ES-I3 (cell line): ENCODE results near the gene TOR2A.
"Not testable (repeated sequence)": the region's sequence is repeated elsewhere in the genome, so short reads cannot be mapped to it uniquely, and the experiment has no call there.

Experiments
- H3K36me3 ChIP-seq: 2 replicates; pipeline ENCODE4 v1.6.1; 2013; ENCODE audit warnings: mild to moderate bottlenecking, low read length, control low read depth, moderate library complexity; ENCODE audit not compliant: insufficient read depth
- H3K4me1 ChIP-seq: 2 replicates; pipeline ENCODE4 v1.6.1; 2013; ENCODE audit warnings: mild to moderate bottlenecking, control low read depth, low read length; ENCODE audit not compliant: insufficient read depth
- H3K9ac ChIP-seq: 2 replicates; pipeline ENCODE4 v1.6.1; 2013; ENCODE audit warnings: low read depth, mild to moderate bottlenecking, low read length, moderate library complexity
- H3K9me3 ChIP-seq: 2 replicates; pipeline ENCODE4 v1.6.1; 2013; ENCODE audit warnings: mild to moderate bottlenecking, low read length, moderate library complexity; ENCODE audit not compliant: control insufficient read depth, insufficient read depth

The TOR2A gene

GRCh38 chr9:127734747-127735529 lies at the start of gene TOR2A:
TSS of gene TOR2A (minus strand) at chr9:127735294. CDS start at chr9:127735270, 24 bp downstream.
- H3K9me3 ChIP-seq = no peaks in the 10 kb centered on the region
- H3K4me1 ChIP-seq = no peaks in the 10 kb centered on the region
- peak within 1 kb of the TSS; percentile 59; the same call in 1 of the 2 replicates for H3K9ac ChIP-seq
- no peaks in the 10 kb centered on the region; the same call in 1 of the 2 replicates for H3K36me3 ChIP-seq

DNA sequence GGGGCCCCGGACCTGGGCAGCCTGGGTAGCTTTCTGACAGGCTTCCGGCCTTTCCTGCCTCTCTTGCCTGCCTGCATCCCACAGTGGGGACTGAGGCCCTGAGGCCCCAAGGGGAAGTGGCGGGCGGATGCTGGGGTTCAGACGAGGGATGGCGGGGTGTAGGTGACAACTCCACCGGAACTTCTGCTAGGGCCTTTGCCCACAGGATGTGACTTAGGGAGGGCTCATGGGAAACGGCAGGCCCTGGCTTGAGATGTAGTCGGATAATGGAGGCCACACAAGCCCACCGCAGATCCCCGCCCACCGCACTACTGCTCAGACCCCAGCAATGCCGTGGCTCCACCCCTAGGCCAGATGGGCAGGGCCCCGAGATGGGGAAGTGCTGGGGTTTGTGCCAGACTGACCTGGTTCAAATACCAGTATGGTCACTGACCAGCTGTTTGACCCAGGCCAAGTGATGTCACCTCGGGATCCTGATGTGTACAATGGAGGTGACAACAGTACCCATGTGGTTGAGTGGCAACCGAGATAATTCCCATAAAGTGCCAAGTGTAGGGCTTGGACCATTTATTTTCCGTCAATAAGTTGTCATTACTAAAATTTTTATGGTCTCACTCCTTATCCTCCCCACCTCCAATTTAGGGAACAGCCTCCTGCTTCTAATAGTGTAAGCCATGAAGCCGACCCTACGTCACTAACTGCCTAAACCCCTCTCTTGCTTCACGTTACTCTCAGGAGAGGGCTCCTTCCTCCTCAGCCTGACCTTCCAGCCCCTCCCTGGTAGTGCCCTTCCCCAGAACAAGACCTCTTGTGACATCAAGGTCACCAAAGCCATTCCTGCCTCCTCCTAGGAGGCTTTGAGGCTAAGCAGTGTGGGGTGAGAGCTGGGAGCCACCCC lies 48.3 kb upstream of the TOR2A start:
- Histone ChIP-seq H3K9ac (no peak overlapping the region), H3K4me1 (peaks cover 14% of the 10 kb centered on the region; the same call in 1 of the 2 replicates), H3K36me3 (peaks cover 14% of the 10 kb centered on the region), H3K9me3 (no peaks in the 10 kb centered on the region)

- no peaks in the 10 kb centered on the region for H3K9me3 ChIP-seq
- H3K36me3 ChIP-seq = no peaks in the 10 kb centered on the region
- no peak overlapping the region for H3K9ac ChIP-seq
- H3K4me1 ChIP-seq = peaks cover 10% of the 10 kb centered on the region; the same call in 1 of the 2 replicates
These were observed 46.7 kb upstream of the TOR2A start for GRCh38 chr9:127781806-127782205.

DNA sequence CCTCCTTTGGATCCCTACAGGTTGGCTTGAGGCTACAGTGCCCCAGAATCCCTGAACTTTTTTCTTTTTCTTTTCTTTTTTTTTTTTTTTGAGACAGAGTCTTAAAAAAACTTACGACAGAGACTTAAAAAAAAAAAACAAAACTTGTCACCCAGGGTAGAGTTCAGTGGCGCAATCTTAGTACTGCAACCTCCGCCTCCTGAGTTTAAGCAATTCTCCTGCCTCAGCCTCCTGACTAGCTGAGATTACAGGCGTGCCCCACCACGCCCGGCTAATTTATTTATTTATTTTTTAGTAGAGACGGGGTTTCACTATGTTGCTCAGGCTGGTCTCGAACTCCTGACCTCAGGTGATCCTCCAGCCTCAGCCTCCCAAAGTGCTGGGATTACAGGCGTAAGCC lies 45.8 kb upstream of the TOR2A start:
- H3K4me1 ChIP-seq = peaks cover 10% of the 10 kb centered on the region; the same call in 1 of the 2 replicates
- not testable (repeated sequence) for H3K36me3 ChIP-seq, H3K9ac ChIP-seq, H3K9me3 ChIP-seq

DNA sequence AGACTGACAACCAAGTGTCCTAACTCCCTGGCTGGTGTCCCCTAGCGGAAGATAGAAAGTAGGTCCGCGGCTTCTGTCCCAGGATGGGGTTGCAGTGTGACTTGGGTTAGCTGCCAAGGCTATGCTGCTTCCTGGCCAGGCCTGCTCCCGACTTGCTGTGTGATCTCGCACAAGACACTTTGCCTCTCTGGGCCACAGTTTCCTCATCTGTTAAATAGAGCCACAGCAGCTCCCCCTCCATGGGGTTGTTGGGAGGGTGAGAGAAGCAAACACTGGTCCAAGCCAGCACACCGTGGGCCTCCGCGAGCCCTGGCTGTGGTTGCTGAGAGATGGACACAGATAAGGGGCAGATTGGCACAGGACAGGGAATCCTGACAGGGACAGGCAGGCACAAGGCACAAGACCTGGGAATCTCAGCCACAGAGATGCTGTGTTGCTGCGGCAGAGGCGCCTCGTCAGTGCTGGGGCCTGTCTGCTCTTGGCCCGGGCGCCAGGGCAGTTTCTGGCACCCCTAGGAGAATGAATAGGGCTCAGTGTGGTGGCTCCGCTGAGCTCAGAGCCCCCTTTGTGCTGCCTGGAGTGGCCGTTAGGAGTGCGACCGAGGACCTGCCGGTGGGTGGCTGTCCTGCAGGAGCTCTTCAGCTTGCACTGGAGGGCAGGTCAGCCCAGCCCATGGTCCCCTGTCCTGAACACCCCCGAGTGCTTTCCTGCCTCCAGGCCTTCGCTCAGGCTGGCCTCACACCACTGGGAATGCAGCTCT lies 45.2 kb upstream of the TOR2A start:
- H3K9ac ChIP-seq = no peak overlapping the region
- no peaks in the 10 kb centered on the region for H3K9me3 ChIP-seq
- H3K36me3 ChIP-seq = no peaks in the 10 kb centered on the region
- peaks cover 10% of the 10 kb centered on the region; the same call in 1 of the 2 replicates for H3K4me1 ChIP-seq

GRCh38 chr9:127779136-127779981 lies 44.3 kb upstream of the TOR2A start:
- Histone ChIP-seq H3K9me3 (no peaks in the 10 kb centered on the region), H3K9ac (no peak overlapping the region), H3K4me1 (peaks cover 10% of the 10 kb centered on the region; the same call in 1 of the 2 replicates), H3K36me3 (no peaks in the 10 kb centered on the region)

GRCh38 chr9:127778280-127779135 lies 43.4 kb upstream of the TOR2A start, which contains the start of gene SH2D3C:
TSS of gene SH2D3C (minus strand) at chr9:127778666. CDS start at chr9:127778627, 39 bp downstream.
- Histone ChIP-seq H3K36me3 (no peaks in the 10 kb centered on the region), H3K9me3 (no peaks in the 10 kb centered on the region), H3K4me1 (peaks cover 10% of the 10 kb centered on the region; the same call in 1 of the 2 replicates), H3K9ac (no peak within 1 kb of the TSS)

DNA sequence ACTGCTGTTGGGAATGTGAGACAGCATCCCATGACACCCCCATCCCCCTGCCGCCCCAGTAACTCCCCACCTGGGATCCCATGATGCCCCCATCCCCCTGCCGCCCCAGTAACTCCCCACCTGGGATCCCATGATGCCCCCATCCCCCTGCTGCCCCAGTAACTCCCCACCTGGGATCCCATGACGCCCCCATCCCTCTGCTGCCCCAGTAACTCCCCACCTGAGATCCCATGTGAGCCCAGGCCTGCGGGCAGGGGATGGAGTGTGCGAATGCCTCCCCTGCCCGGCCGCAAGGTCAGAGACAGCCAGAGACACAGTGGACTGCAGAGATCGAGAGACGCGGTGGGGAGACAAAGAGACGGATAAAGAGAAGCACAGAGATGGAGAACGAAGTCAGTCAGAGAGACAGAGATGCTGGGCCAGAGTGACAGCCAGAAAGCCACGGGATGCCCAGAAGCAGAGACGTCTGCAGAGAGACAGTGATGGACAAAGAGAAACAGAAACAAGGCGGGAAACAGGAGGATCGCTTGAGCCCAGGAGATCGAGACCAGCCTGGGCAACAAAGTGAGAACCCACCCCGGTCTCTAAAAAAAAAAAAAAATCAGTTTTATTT lies 42.4 kb upstream of the TOR2A start:
- Histone ChIP-seq H3K36me3 (no peaks in the 10 kb centered on the region), H3K4me1 (peaks cover 10% of the 10 kb centered on the region; the same call in 1 of the 2 replicates), H3K9me3 (no peaks in the 10 kb centered on the region), H3K9ac (no peak overlapping the region)

DNA sequence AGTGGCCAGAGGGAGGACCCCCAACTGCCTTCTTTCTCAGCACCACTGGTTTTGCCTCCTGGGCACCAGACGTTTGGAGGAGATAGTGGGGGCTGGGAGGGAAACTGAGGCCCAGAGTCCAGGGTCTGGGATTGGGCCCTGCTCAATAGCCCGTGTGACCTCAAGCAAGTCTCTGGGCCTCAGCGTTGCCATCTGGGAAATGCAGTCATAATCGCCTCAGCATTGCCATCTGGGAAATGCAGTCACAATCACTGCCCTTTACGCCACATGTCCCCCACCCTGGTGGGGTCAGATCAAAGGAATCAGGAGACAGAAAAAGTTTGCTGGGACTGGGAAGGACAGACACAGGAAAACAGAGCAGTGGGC lies 41.8 kb upstream of the TOR2A start:
- Histone ChIP-seq H3K4me1 (peaks cover 10% of the 10 kb centered on the region; the same call in 1 of the 2 replicates), H3K9me3 (no peaks in the 10 kb centered on the region), H3K9ac (no peak overlapping the region), H3K36me3 (no peaks in the 10 kb centered on the region)

- Histone ChIP-seq H3K4me1 (peaks cover 10% of the 10 kb centered on the region; the same call in 1 of the 2 replicates), H3K36me3 (no peaks in the 10 kb centered on the region), H3K9me3 (no peaks in the 10 kb centered on the region), H3K9ac (no peak overlapping the region)
These were observed 41.3 kb upstream of the TOR2A start for GRCh38 chr9:127776195-127776923.

- Histone ChIP-seq H3K9me3 (no peaks in the 10 kb centered on the region), H3K4me1 (peaks cover 13% of the 10 kb centered on the region), H3K36me3 (no peaks in the 10 kb centered on the region), H3K9ac (no peak overlapping the region)
These were observed 38.9 kb upstream of the TOR2A start for GRCh38 chr9:127773981-127774380.

- Histone ChIP-seq H3K9me3 (no peaks in the 10 kb centered on the region), H3K9ac (no peak overlapping the region), H3K4me1 (peaks cover 14% of the 10 kb centered on the region)
These were observed 38.2 kb upstream of the TOR2A start for GRCh38 chr9:127773272-127773671.

More at GRCh38 chr9:127773272-127773671, 38.2 kb upstream of the TOR2A start:
- no peaks in the 10 kb centered on the region for H3K36me3 ChIP-seq
